Adipocyte (in vitro differentiated cells): ENCODE data around the gene COG6.

Source experiments
- DNase-seq: peaks from one replicate; pipeline ENCODE4 v3.0.0-alpha.2; 2015; ENCODE audit warnings: low read depth
- H3K27me3 ChIP-seq: replicated peaks from 2 replicates; pipeline ENCODE4 v1.7.0; 2013; ENCODE audit warnings: mild to moderate bottlenecking, low read length, moderate library complexity; ENCODE audit not compliant: control insufficient read depth, insufficient read depth
- H3K36me3 ChIP-seq: 2 replicates; pipeline ENCODE4 v1.7.0; 2013; ENCODE audit warnings: low read length, mild to moderate bottlenecking, moderate library complexity; ENCODE audit not compliant: control insufficient read depth, insufficient read depth, severe bottlenecking
- H3K4me1 ChIP-seq: 2 replicates; pipeline ENCODE4 v1.7.0; 2013; ENCODE audit warnings: mild to moderate bottlenecking, low read length, moderate library complexity; ENCODE audit not compliant: control insufficient read depth, insufficient read depth
- H3K4me3 ChIP-seq: 2 replicates; pipeline ENCODE4 v1.7.0; 2013; ENCODE audit warnings: mild to moderate bottlenecking, low read length, moderate library complexity
- H3K9ac ChIP-seq: 2 replicates; pipeline ENCODE4 v1.7.0; 2013; ENCODE audit warnings: mild to moderate bottlenecking, low read length, moderate library complexity
- H3K9me3 ChIP-seq: 2 replicates; pipeline ENCODE4 v1.7.0; 2013; ENCODE audit warnings: mild to moderate bottlenecking, low read length, moderate library complexity; ENCODE audit not compliant: control insufficient read depth

Gene COG6

GRCh38 chr13:39737047-39737446 is 81.6 kb downstream of the COG6 start:
- Histone ChIP-seq H3K4me3 (no peak overlapping the region), H3K27me3 (no peaks in the 10 kb centered on the region), H3K9ac (no peak overlapping the region), H3K36me3 (peaks cover 45% of the 10 kb centered on the region), H3K4me1 (no peaks in the 10 kb centered on the region), H3K9me3 (no peaks in the 10 kb centered on the region)
- DNase-seq: no peak

DNA sequence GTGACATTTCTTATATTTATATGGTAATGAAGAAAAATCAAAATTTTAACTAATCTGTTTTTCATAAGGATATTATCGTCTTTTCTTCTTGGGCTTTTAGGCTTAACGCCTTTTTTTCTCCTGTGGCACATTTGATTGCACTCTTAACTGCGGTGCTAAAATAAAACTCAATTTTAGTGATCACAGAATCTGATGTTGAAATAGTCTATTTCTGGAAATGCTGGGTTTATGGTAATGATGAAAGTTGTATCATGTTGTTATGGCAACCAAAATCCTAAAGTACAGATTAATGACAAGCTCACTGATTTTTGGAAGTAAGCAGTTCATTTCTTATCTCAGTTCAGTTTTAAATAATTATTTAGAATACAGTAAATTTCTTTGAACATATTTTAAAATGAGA is 85.3 kb downstream of the COG6 start:
- peaks cover 24% of the 10 kb centered on the region for H3K36me3 ChIP-seq
- no peak overlapping the region for H3K4me3 ChIP-seq
- H3K4me1 ChIP-seq: no peaks in the 10 kb centered on the region
- no peak overlapping the region for H3K9ac ChIP-seq
- no peak for DNase-seq
- H3K27me3 ChIP-seq: no peaks in the 10 kb centered on the region
- H3K9me3 ChIP-seq: no peaks in the 10 kb centered on the region

GRCh38 chr13:39748961-39749360 is 93.5 kb downstream of the COG6 start:
- Histone ChIP-seq H3K4me1 (peaks cover 4% of the 10 kb centered on the region), H3K4me3 (no peak overlapping the region), H3K27me3 (no peaks in the 10 kb centered on the region), H3K9me3 (no peaks in the 10 kb centered on the region), H3K36me3 (peaks cover 14% of the 10 kb centered on the region), H3K9ac (no peak overlapping the region)
- DNase-seq: no peak

GRCh38 chr13:39749528-39749927 is 94.1 kb downstream of the COG6 start:
- no peak overlapping the region for H3K9ac ChIP-seq
- peaks cover 14% of the 10 kb centered on the region for H3K36me3 ChIP-seq
- no peak for DNase-seq
- H3K27me3 ChIP-seq: no peaks in the 10 kb centered on the region
- H3K9me3 ChIP-seq: no peaks in the 10 kb centered on the region
- H3K4me3 ChIP-seq: no peak overlapping the region
- peaks cover 4% of the 10 kb centered on the region for H3K4me1 ChIP-seq

- Histone ChIP-seq H3K36me3 (peaks cover 14% of the 10 kb centered on the region), H3K9me3 (no peaks in the 10 kb centered on the region), H3K27me3 (no peaks in the 10 kb centered on the region), H3K4me1 (peaks cover 4% of the 10 kb centered on the region), H3K9ac (no peak overlapping the region), H3K4me3 (no peak overlapping the region)
- no peak for DNase-seq
Measured at GRCh38 chr13:39751805-39752204, 96.3 kb downstream of the COG6 start.

DNA sequence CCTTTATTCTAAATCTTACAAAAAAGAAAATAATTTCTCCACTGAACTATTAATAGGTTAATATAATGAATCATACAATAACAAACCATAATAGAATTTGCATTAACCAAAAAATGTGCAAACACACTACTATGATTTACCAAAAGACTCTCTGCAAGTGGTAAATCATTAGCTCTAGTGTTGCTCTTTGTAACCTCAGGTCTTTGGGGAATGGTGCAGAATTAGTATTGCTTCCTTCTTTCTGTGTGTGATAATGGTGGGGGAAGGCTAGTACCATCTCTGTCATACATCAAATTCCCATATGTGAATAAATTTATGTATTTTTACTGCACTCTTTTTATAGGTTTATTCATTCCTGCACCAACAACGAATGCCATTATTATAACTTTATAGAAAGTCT is 105.1 kb downstream of the COG6 start:
- H3K4me3 ChIP-seq: no peak overlapping the region
- H3K27me3 ChIP-seq: no peaks in the 10 kb centered on the region
- no peaks in the 10 kb centered on the region for H3K36me3 ChIP-seq
- no peak for DNase-seq
- peaks cover 6% of the 10 kb centered on the region for H3K4me1 ChIP-seq
- no peak overlapping the region for H3K9ac ChIP-seq
- H3K9me3 ChIP-seq: no peaks in the 10 kb centered on the region

DNA sequence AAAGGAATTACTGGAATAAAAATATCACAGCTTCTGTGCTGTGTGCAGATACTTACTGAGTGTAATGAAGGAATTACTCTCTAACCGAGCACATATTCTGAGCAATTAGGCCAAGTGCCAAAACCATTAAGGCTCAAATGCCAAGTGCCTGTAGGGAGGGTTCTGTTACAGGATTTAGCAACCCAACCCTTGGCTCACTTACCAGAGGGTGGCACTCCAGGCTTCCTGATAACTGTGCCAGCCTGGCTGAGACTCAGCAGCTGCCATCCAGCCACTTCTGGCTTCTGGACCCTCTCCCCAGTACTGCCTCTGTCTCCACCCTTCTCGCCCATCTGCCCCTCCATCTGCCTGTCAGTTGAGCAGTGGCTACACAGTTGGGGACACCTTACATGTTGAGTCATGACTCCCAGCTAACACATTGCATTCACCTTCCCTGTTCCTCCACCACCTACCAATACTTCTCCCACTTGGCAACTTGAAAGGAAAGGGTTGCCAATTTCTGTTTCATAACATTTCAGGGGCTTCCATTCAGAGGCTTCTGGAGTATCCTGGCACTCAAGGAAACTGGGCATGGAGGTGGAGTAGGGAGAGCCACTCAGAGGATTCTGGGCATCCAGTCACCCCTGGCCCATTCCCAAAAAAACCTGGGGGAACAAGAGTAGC is 110.5 kb downstream of the COG6 start:
- Histone ChIP-seq H3K4me1 (peaks cover 51% of the 10 kb centered on the region), H3K36me3 (no peaks in the 10 kb centered on the region), H3K4me3 (no peak overlapping the region), H3K9me3 (peaks cover 3% of the 10 kb centered on the region), H3K27me3 (no peaks in the 10 kb centered on the region), H3K9ac (peak overlapping the region; percentile 74)
- DNase-seq: peak; percentile 45

DNA sequence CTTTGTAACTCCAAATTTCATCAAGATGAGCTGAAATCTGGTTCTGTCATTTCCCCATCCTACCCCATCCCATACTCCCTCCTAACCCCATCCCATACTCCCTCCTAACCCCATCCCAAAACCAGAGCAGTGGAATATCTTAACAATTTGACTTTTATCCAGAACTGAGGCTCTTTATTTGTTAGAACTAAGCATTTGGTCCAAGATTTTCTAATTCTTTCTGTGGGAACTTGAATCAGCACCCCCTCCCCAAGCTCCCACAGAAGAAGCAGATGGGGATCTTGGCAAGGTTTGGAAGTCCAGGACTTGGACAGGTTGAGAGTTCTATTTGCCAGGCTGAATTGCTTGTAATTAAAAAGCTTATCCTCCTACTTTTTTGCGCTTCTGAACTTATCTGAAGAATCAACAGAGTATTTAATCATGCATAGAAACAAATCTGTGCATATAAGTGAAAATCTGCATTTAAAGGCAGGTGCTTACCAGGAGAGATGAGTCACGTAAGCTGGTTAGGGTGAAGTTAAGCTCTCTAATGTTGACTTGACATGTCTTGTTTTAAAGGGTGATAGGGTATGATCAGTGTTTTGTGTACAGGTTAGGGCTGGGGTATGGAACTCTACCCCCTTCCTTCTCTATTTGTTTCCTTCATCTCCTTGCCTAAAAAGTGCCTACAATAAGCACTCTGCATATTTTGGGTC is 111.1 kb downstream of the COG6 start:
- peaks cover 55% of the 10 kb centered on the region for H3K4me1 ChIP-seq
- H3K36me3 ChIP-seq: no peaks in the 10 kb centered on the region
- H3K9me3 ChIP-seq: peaks cover 3% of the 10 kb centered on the region
- H3K27me3 ChIP-seq: no peaks in the 10 kb centered on the region
- DNase-seq: no peak
- H3K9ac ChIP-seq: peak overlapping the region; percentile 72
- no peak overlapping the region for H3K4me3 ChIP-seq

DNA sequence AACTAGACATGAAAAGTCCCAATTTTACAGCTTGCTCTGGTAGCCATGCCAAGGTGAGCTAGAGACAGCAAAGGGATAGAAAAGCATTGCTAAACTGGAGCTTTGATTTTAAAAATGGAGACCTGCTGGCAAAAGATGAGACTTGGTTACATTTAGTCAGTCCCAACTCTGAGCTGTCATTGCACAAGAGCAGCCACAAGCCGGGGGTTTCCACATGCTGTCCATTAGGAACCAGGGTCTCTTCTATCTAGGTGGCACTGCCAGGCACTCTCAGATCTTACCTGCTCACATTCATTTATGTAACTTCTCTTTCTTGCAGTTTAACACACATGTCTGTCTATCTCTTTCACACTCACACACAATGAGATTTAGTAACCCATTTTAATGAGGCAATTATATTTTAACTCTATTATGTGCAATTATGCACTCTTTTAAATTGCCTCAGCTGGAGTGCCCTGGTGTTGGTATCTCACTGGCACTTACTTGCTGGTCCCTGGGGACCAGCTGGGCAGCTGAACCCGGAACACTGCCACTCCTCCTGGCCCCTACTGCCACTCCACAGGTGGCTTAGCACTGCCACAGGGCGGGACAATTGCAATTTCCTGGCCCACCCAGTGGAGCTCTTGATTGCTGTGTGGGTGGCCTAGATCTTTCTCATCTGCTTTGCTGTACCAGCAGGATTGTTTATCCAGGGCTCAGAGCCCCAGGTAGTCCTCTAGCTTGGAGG is 112.5 kb downstream of the COG6 start:
- Histone ChIP-seq H3K36me3 (no peaks in the 10 kb centered on the region), H3K4me1 (peaks cover 55% of the 10 kb centered on the region), H3K9me3 (peaks cover 3% of the 10 kb centered on the region), H3K4me3 (no peak overlapping the region), H3K9ac (peak overlapping the region; percentile 72), H3K27me3 (no peaks in the 10 kb centered on the region)
- no peak for DNase-seq

DNA sequence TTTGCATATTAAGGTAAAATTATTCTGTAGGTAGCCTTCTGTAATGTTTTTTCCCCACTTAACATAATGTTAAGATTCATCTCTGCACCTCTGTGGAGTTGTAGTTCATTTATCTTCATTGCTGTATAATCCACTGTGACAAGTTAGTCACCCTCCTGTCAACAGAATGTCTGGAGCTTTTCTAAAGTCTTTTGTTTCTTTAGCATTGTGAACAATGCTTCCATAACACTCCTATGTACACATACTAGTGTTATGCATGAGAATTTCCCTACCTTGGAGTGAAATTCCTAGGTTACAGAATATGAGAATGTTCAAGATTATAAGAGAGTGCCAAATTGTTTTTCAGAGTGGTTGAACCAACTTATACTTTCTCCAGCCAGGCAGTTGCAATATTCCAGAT is 113.5 kb downstream of the COG6 start:
- Histone ChIP-seq H3K9me3 (peaks cover 3% of the 10 kb centered on the region), H3K9ac (no peak overlapping the region), H3K4me1 (peaks cover 64% of the 10 kb centered on the region), H3K36me3 (no peaks in the 10 kb centered on the region), H3K4me3 (no peak overlapping the region), H3K27me3 (no peaks in the 10 kb centered on the region)
- DNase-seq: no peak

DNA sequence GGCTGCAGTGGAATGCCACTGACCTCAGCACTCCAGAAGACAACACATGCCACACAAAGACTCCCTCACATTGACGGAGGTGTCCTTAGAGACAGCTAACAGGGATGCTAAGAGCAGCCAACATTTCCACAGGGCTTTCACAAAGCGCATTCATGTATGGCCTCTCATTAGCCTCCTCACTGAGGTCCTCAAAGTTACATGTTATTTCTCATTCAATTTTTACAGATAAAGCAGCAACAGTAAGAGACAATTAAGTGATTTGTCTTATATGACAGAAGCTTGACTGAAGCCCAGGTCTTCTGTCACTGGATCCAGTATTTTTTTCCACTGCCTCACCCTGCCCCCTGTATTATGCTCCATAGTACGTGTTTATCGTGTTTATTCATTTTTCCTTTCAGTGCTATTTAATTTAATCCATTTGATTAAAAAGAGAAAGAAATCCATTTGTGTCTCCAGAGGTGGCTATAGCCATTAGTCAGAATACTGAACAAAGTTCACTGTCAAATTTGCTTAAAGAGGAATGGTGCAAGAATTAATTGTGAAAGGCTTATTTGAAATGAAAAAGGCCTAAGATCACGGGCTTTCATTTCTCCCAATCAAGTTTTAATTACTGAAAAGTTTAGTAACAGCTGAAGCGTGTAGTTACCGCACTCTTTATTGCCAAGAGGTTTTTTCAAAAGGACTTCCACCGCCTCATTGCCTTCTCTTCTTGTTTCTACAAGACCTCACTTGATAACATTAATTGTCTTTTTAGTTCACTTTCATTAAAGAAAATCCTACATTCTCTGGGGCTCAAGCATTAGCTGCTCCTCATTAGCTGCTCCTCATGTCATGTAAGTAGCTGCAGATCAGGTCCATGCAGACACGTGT is 115.0 kb downstream of the COG6 start:
- peak overlapping the region; percentile 62 for H3K9ac ChIP-seq
- DNase-seq: no peak
- H3K4me3 ChIP-seq: no peak overlapping the region
- H3K4me1 ChIP-seq: peaks cover 59% of the 10 kb centered on the region
- H3K9me3 ChIP-seq: peaks cover 3% of the 10 kb centered on the region
- no peaks in the 10 kb centered on the region for H3K27me3 ChIP-seq
- H3K36me3 ChIP-seq: no peaks in the 10 kb centered on the region
